ENCODE results near the gene LIPH.
"Not testable (repeated sequence)": the region's sequence is repeated elsewhere in the genome, so short reads cannot be mapped to it uniquely, and the experiment has no call there.

DNA sequence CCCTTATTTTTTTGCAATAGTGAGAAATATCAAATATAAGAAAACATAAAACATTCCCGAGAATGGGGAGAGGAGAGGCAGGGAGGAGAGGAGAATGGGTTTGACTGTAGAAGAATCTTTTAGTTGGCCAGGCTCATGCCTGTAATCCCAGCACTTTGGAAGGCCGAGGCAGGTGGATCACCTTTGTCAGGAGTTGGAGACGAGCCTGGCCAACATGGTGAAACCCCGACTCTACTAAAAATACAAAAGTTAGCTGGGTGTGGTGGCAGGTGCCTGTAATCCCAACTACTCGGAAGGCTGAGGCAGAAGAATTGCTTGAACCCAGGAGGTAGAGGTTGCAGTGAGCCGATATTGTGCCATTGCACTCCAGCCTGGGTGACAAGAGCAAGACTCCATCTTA, 4.3 kb upstream of the LIPH start:
- TF ChIP-seq POLR2AphosphoS5 (IDR thresholded peaks at IDR 0.05); TAF1 (IDR thresholded peaks at IDR 0.05; ENCODE audit: low read depth); EZH2 (IDR thresholded peaks at IDR 0.05; ENCODE audit: borderline replicate concordance, insufficient read depth, low read length, poor library complexity, severe bottlenecking); EP300 (conservative IDR thresholded peaks at IDR 0.05; ENCODE audit: poor library complexity, severe bottlenecking); SMC3 (conservative IDR thresholded peaks at IDR 0.05; ENCODE audit: poor library complexity): not testable (repeated sequence)
- TF ChIP-seq, protein P1, sequence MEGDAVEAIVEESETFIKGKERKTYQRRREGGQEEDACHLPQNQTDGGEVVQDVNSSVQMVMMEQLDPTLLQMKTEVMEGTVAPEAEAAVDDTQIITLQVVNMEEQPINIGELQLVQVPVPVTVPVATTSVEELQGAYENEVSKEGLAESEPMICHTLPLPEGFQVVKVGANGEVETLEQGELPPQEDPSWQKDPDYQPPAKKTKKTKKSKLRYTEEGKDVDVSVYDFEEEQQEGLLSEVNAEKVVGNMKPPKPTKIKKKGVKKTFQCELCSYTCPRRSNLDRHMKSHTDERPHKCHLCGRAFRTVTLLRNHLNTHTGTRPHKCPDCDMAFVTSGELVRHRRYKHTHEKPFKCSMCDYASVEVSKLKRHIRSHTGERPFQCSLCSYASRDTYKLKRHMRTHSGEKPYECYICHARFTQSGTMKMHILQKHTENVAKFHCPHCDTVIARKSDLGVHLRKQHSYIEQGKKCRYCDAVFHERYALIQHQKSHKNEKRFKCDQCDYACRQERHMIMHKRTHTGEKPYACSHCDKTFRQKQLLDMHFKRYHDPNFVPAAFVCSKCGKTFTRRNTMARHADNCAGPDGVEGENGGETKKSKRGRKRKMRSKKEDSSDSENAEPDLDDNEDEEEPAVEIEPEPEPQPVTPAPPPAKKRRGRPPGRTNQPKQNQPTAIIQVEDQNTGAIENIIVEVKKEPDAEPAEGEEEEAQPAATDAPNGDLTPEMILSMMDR (IDR thresholded peaks at IDR 0.05; ENCODE audit: poor library complexity, severe bottlenecking) = not testable (repeated sequence)

Measured in neural cell (in vitro differentiated cells).